SK-MEL-5 (cell line): ENCODE measurements around the gene MKRN2OS. TPM values are rescaled to one million over a fixed set of nuclear protein-coding genes. Genes with fewer than 3 reads are reported as not detected.
A peak's percentile ranks its signal among the peaks of the same experiment; 100 is the strongest.

ENCODE experiments used
- DNase-seq: peaks from one replicate; pipeline ENCODE4 v3.0.0-alpha.2; 2016; ENCODE audit warnings: low read depth, low spot score
- in situ Hi-C: cut with HindIII; loops from 2 replicates; pipeline ENCODE4 v1.10.0; 2016; ENCODE audit warnings: low sequenced_read_pairs, high pct_unique_total_duplicates, low pct_unique_long_range_greater_than_20kb
- polyA plus RNA-seq, 2 experiments: library from polyadenylated mRNA; depleted of rRNA; stranded (reverse); fragments of >200 nt; gene quantifications; 2 replicates each; pipeline ENCODE4 v1.2.3, GENCODE V29; 2015
- total RNA-seq: library from RNA; depleted of rRNA; stranded (reverse); fragments of >200 nt; shearing (Covaris generic); gene quantifications from 2 replicates; pipeline ENCODE4 v1.2.3, GENCODE V29; 2014; rRNA removed

MKRN2OS gene, protein sequence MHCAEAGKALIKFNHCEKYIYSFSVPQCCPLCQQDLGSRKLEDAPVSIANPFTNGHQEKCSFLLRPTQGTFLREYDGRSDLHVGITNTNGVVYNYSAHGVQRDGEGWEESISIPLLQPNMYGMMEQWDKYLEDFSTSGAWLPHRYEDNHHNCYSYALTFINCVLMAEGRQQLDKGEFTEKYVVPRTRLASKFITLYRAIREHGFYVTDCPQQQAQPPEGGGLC
- total RNA-seq = not detected in 2 replicates
- polyA plus RNA-seq (2015; cell fraction: cytosol; rRNA removed) = not detected in 2 replicates
- polyA plus RNA-seq (2015; cell fraction: nucleus; rRNA removed) = not detected in 2 replicates

DNA sequence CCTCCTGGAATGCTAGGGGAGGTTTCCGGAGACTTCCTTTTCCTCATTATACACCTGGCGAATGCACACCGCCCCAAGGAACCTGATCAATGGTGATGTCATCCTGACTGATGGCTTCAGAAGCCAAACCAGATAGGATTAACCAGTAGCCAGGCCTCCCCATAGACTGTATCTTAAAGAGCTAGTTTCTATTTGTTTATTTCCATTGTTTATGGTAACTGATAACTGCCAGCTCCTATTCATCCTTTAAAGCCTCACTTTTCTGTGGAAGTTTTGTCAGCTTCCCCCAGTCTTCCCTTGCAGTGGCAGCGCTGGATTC lies at the start of gene MKRN2OS:
Gene MKRN2OS, minus strand, starts transcription at position 27 of the 319 bp plus-strand sequence. CDS start 35 bp downstream, outside the sequence.
- DNase-seq = no peak
- in situ Hi-C loops = no loop called here

DNA sequence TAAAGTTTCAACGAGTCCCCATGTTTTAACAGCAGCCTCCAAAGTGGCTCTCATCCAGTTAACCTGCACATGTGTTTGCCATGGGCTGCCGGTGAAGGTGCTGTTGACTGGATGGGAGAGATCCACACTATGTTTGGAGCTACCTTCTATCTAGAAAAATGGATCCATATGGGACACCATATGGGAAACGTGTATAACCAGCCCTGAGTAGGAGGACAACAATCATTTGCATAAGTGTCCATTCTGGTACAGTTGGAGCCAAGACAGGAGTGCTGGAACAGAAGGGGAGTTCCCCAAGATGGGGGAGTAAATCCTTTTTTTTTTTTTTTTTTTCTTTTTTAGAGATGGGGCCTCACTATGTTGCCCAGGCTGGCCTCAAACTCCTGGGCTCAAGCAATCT lies 48.2 kb upstream of the MKRN2OS start:
- in situ Hi-C loops = no loop called here

DNA sequence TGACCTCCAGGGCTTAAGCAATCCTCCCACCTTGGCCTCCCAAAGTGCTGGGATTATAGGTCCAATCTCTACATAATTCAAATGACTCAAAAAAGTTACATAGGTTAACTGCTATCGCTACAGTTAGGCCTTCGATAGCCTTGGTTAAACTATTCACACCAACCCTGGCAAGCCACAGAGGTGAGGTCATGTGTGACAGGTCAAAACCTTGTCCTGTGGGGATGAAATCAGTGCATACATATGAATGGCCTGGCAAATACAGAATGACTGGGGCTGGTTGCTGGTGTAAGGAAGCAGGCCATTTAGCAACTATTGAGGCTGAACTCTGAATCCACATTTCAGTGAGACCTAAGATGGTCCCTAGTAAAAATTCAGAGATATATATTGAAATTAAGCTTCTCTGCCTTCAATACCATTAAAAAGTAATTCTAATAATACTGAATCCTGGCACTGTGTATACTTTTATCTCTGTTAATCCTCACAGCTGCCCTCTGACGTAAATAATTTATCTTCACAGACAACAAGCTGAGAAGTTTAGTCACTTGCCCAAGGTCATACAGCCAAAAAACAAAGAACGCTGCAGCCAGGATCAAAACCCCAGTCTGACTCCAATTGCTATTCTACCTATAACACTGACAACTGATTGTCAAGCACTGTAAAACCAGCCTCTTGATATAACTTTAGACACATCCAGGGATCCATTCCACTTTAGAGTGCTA lies 46.9 kb upstream of the MKRN2OS start:
- DNase-seq = no peak
- in situ Hi-C loops = no loop called here

More for the DNA sequence above, 48.2 kb upstream of the MKRN2OS start:
- DNase-seq = no peak

DNA sequence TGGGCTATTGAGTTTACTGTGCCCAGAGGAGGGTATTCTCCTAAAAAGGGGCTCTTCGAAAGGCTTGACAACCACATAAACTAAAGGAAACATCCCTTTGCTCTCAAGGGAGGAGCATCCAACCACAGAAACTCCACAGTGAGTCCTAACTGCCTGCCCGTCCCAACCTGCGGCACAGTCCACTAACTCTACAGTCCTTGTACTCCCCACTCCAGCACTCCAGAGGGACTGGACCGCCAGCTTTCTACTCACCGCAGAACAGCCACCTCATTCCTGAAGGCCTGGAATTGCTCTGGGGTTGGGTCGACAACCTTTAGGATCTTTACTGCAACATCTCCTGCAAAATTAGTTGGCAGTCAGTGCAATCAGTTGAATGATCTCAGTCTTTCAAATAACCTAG lies 46.2 kb upstream of the MKRN2OS start:
- in situ Hi-C loops = no loop called here
- DNase-seq = no peak

DNA sequence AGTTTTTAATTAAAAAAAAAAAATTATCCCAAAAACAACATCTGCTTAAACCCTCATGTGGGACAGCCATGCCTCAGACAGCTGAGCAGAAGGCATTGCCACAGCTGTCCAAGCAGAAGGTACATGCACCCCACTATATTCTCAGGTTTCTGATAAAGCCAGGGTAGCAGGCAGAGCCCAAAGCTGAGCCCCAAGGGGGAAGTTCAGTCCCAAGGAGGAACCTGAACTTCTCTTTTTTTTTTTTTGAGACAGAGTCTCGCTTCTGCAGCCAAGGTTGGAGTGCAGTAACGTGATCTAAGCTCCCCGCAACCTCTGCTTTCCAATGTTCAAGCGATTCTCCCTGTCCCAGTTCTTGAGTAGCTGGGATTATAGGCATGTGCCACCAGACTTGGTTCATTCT lies 44.8 kb upstream of the MKRN2OS start:
- in situ Hi-C loops = no loop called here
- DNase-seq = no peak

DNA sequence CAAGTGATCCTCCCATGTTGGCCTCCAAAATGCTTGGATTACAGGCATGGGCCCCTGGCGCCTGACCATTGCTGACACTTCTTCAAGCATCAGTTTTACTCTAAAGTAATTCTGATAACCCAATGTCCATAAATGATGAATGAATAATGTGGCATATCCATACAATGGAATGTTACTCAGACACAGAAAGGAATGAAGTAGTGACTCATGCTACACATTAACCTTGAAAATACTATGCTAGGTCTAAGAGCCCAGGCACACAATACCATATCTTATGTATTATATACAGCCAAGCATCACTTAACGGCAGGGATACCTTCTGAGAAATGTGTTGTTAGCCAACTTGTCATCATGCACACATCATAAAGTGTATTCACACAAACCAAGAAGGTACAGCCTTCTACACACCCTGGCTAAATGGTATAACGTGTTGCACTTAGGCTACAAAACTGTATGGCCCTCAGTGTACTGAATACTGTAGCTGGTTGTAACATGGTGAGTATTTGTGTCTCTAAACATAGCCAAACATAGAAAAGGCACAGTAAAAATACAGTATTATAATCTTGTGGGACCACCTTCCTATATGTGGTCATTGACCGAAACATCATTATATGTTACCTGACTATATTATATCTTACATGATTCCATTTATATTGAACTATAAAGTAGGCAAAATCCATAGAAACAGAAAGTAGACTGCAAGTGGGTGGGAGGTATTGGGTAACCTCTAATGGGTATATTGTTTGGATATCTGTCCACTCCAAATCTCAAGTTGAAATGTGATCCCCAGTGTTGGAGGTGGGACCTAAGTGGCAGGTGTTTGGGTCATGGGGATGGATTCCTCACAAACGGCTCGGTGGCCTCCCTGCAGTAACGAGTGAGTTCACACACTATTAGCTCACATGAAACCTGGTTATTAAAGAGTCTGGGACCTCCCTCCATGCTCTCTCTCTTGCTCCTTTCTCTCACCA lies 43.0 kb upstream of the MKRN2OS start:
- no peak for DNase-seq
- in situ Hi-C loops = no loop called here

DNA sequence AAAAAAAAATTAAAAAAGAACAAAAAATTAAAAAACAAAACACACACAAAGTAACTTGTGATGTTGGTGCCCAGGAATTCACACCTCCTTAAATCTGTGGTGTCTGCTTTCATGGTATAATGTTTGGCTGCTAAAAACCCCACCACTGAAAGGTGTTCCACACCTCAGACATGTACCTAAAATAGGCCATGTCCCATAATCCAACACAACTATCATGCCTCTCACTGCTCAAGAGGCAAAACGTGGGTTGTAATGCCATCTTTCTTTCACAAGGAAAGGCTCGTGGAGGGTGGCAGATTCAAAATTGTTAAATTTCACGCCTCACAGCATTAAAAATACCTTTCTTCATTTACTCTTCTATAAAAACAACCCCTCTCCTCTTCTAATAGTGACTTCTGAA lies 41.1 kb upstream of the MKRN2OS start:
- in situ Hi-C loops = no loop called here
- no peak for DNase-seq

DNA sequence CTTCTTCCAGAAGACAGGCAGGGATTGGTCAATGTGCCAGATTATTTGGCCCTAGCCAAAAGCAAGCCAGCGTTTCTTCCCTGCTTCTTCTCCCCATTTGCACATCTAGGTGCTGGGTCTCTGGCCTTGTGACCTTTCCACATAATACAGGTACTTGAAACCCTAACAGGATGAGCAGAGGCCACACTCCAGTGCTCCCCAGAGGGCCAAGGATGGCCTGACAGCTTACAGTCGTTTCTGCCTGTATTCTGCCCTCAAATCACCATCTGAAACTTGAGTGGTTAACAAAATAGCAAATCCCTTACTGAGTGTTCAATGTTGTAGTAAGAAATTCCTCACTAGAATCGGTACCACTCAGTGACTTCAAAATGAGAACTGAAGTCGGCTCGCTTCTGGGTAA lies 40.7 kb upstream of the MKRN2OS start:
- in situ Hi-C loops = no loop called here
- DNase-seq = no peak

DNA sequence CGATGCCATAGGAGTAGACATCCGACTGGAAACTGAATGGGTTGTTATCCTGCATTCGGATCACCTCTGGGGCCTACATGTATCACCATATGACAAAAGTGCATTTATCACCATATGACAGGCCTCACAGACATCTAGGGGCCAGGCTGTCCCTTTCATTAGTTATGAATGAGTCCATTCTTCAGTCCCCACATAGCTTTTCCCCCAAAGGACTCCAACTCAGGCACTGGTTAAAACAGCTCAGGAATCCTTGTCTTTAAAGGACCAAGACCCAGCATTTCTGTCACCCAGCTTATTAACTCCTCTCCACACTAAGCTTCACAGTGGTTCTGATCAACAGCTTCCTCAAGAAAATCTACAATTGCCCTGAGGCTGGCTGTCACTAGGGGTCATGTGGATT lies 39.9 kb upstream of the MKRN2OS start:
- peak; percentile 78 for DNase-seq
- in situ Hi-C loops = no loop called here

DNA sequence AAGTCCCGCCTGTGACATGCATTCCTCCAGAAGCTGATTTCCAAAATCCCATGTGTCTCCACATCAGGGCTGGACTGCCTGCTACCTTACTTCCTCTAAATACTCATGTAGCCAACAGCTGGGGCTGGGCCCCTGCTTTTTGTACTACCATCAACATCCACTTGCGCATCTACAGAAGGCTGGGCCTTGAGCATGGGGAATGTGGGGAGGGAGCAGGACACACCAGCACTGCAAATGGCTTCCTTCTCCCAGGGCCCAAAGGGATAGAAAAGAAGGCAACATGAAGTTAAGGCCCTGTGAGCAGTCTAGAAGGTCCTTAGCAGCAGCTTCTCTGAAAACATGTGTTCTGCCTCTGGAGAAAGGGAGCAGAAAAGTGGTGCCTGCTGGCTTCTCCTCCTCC lies 38.8 kb upstream of the MKRN2OS start:
- in situ Hi-C loops = no loop called here
- no peak for DNase-seq

DNA sequence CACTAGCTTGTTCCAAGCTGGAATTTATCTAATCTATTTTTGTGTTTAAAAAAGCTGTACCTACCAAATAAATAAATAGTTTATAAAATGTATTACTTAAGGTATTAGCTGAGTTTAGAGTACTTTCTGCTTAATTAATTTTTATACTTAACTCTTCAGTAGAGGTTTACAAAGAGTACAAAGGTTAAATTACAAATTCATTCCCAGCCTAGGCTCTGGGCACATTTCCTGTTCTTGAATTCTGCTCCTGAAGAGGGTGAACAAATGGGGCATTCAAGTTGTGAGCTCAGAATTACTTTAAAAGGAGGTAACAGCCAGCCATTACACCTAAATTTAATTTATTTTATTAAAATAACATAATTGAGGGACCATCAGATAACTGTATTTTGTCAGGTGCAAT lies 38.0 kb upstream of the MKRN2OS start:
- in situ Hi-C loops = no loop called here
- DNase-seq = no peak

DNA sequence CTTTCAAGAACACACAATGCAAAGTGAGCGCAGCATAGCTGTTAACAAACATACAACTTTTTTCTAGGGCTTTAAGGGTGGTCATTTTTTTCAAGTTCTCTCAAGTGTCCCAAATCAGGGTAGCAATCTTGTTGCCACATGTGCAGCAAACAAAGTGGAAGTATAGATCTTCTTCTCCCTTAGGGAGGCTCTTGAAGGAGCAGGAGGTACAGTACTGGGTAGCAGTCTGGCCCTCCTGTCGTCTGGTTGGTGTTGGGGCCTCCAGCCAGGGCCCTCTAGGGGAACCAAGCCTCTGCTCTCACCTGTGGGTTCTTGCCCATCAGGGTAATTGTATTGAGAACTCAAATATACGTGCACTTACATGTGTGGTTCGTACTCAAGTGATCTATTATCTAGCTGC lies 37.4 kb upstream of the MKRN2OS start:
- in situ Hi-C loops = no loop called here

DNA sequence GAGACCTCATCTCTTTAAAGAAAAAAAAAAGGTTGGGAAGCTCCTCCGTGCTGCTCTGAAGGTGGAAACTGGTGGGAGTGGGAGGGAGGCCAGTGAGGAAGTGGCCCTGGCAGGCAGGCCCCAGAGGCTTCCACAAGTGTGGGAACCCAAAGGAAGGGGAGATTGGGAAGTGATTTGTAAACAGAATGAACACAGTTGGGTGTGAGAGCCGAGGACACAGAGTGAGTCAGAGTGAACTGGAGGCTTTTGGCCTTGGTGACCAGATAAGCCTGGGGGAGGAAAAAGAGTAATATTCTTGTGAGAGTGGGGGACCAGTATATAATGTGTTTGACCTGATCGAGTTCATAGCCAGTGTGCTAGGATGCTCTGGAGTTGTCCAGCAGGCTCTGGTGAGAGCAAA lies 34.6 kb upstream of the MKRN2OS start:
- no peak for DNase-seq
- in situ Hi-C loops = no loop called here

More for the DNA sequence above, 37.4 kb upstream of the MKRN2OS start:
- no peak for DNase-seq

DNA sequence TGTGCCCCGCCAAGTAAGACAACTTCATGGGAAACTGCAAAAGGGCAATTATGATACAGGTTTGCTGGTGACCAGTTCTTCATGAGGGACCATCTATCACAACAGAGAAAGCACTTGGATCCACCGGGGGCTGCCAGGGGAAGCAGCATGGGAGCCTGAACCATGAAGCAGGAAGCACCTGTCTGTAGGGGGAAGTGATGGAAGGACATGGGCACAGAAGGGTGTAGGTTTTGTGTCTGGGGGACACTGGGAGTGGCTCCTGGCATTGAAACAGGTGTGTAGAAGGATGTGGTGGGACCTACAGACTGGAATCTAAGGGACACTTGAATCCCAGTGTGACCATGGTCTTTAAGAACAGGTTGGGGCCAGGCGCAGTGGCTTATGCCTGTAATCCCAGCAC lies 34.2 kb upstream of the MKRN2OS start:
- DNase-seq = no peak
- in situ Hi-C loops = no loop called here

DNA sequence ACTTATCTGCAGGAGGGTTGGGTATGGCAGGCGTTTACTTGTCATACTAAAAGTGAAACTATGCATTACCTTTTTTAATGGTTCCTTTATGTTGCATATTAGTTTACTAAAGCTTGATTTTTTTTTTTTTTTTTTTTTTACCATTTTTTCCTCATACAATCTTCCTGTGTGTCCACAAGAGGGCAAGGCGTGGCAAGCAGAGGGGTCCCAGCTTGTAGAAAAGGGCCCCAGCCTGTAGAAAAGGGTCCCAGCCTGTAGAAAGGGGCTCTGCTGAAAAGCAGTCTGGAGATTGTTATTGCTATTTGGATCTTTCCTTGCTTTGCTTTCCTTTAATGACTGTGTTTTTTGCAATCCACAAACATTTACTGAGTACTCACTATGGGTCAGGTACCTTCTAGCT lies 33.4 kb upstream of the MKRN2OS start:
- in situ Hi-C loops = no loop called here
- no peak for DNase-seq

DNA sequence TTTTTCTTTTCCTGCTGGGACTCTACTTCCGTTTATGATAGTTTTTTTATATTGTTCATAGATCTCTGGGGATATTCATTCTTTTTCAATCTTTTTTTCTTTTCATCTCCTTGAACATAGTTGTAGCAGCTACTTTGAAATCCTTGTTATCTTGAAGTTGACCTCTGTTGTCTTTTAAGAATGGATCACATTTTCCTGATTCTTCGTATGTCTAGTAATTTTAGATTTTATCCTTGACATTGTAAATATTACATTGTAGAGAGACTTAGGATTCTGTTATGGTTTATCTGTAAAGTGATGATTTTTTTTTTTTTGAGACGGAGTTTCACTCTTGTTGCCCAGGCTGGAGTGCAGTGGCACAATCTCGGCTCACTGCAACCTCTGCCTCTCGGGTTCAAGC lies 32.1 kb upstream of the MKRN2OS start:
- in situ Hi-C loops = no loop called here
- DNase-seq = no peak

DNA sequence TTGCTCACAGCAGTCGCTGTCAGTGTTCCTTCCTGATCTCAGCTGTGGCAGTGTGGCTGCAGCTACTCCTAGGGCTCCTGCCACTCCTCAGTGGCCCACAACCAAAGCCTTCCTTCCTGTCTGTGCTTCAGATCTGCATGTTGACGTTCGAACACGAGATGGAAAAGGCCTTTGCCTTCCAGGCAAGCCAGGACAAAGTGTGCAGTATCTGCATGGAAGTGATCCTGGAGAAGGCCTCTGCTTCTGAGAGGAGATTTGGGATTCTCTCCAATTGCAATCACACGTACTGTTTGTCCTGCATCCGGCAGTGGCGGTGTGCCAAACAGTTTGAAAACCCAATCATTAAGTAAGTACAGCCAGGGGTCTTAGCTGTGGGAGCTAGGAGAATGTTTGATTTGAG lies 29.4 kb upstream of the MKRN2OS start:
- in situ Hi-C loops = no loop called here
- peak; percentile 63 for DNase-seq

DNA sequence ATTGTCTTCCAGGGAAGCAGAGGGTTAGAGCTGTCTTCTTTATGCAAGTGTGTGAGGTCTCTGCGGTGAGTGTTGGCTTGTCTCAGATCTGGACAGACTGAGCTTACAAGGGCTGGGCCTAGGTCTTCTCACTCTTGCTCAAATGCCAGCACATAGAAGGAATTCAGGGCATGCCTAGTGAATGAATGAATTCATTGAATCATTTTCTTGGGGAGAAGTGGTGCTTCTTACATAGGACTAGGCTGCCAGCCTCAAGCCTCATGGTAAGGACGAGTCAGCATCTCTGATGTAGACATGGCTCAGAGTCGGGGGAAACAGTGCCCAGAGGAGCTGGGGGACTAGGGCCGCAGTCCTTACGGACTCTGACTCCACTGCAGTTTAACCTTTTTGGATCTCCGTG lies 28.8 kb upstream of the MKRN2OS start:
- in situ Hi-C loops = no loop called here
- no peak for DNase-seq
